SH-SY5Y (cell line): ENCODE results near the gene KCNMB1.

Source experiments
- GATA2 ChIP-seq: IDR thresholded peaks from 2 replicates; pipeline ENCODE4 v1.6.1; 2011; ENCODE audit warnings: mild to moderate bottlenecking, low read depth, low read length
- GATA3 ChIP-seq: IDR thresholded peaks from 2 replicates; pipeline ENCODE4 v1.6.1; 2011; ENCODE audit warnings: low read depth, mild to moderate bottlenecking, low read length, moderate library complexity

The KCNMB1 gene

DNA sequence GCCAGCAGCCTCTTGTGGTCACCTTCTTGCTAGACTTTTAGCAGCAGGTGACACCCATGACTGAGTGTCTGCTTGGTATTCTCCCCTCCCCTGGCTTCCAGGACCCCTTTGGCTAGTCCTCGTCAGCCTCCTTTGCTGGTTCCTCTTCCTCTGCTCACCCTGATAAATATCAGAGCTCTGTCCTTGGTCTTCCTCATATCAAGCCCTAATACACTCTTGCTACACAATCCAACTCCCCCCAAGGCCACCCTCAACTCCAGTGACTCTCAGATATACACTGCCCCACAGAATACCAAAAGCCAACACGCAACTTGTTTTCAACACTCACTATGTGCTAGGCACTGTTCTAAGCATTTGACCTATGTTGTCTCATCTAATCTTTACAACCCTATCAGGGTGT is 61.3 kb downstream of the KCNMB1 start:
- no peak for TF ChIP-seq GATA3

DNA sequence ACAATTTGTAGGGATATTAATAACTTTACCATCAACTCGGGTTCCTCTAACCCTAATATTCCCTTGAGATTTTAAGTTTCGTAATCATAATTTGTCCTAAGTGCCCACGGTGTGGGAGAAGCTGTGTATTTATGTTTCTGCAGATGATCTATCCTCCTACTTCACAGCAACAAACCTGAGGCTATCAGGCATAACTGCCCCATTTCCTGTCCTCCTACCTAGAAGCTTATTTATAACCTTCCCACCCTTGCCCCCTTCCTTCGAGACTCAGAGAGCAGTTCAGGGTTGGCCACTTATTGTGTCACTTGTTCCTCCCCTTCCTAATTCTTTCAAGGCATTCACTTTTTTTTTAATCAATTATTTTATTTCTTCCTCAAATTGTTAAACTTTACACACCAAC is 62.0 kb downstream of the KCNMB1 start:
- no peak for TF ChIP-seq GATA2
- TF ChIP-seq GATA3: no peak
